ENCODE measurements around the gene CNST. TPM values are rescaled to one million over a fixed set of nuclear protein-coding genes. Genes with fewer than 3 reads are reported as not detected.
"Not testable (repeated sequence)": the region's sequence is repeated elsewhere in the genome, so short reads cannot be mapped to it uniquely, and the experiment has no call there.

The CNST gene
- total RNA-seq, 1 experiment from 2014 or later, result 10.2 TPM

GRCh38 chr1:246583056-246583440, 16.8 kb downstream of the CNST start:
- DNase-seq (ENCODE audit: low spot score), result peak; percentile 28

DNA sequence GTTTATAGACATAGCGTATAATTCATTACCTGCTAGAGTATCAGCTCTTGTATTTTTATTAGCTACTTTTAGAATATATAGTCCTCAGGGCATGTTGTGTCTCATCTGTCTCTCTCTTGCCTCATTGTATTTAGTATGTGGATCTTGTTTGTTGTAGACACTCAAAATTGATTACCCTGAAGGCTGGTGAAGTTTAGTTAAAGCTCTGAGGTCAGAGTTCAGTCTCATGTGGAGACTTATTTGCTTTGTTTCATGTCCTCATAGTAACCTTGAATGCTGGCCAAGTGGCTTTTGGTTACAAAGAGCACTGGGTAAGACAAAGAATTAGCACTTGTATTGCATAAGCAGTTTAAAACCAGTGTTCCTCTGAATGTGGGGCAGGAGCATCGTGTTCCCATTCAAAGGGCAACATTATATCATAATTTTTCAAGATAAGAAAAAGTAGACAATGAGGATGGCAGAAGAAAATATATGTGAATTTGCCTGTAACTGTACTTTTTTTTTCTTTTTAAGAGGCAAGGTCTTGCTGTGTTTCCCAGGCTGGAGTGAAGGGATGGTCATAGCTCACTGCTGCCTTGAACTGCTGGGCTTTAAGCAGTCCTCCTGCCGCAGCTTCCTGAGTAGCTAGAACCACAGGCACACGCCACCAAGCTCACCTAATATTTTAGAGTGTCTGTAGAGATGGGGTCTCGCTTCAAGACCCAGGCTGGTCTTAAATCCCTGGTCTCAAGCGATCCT, 17.4 kb downstream of the CNST start:
- peak; percentile 49 for DNase-seq (ENCODE audit: low spot score)

- no peak for DNase-seq (ENCODE audit: low spot score)
These were observed 20.8 kb downstream of the CNST start for GRCh38 chr1:246587032-246587431.

DNA sequence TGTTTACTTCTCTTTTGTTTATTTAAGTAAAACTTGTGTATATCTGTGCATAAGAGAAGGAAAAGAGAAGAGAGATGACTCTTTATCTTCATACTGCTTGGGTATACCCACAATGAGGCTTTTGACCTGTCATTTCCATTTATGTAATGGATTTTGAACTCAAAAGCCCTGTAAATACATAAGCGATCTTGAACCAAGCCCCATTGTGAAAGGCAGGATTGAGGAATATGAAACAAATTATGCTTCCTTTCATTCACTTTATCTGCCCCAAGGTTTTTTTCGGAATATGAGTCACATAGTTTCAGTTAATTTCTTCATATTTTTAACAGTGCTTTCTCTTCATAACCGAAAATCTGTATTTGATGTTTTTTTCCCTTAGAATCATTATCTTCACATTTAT, 21.4 kb downstream of the CNST start:
- no peak for DNase-seq (ENCODE audit: low spot score)

DNA sequence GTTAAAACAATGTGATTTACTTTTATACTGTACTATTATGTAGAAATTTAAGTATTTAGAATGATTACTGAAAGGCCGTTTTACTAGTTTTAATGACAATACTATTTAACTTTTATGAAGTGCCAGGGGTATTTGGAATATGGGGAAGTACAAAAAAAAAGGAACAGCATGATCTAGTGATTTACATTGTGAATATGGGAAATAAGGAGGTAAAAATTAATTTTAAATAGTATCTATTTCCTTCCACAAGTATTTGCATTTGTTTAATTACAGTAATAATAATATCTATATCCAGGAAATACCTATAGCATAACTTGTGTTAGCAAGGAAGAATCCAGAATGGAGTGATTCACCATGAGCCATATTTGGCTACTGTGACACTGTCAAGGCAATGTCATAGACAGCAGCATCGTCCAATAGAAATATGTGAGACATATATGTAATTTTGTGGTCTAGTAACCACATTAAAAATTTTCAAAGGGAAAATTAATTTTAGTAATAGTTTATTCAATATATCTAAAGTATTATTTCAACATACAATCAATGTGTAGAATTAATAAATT, 22.0 kb downstream of the CNST start:
- no peak for DNase-seq (ENCODE audit: low spot score)

GRCh38 chr1:246589919-246590318, 23.7 kb downstream of the CNST start:
- DNase-seq (ENCODE audit: low spot score), result not testable (repeated sequence)

- DNase-seq (ENCODE audit: low spot score), result no peak
These were observed 24.8 kb downstream of the CNST start for GRCh38 chr1:246591047-246591446.

GRCh38 chr1:246591504-246591903, 25.2 kb downstream of the CNST start:
- no peak for DNase-seq (ENCODE audit: low spot score)

GRCh38 chr1:246591958-246592357, 25.7 kb downstream of the CNST start:
- no peak for DNase-seq (ENCODE audit: low spot score)

- DNase-seq (ENCODE audit: low spot score), result no peak
These were observed 26.4 kb downstream of the CNST start for GRCh38 chr1:246592695-246593094.

DNA sequence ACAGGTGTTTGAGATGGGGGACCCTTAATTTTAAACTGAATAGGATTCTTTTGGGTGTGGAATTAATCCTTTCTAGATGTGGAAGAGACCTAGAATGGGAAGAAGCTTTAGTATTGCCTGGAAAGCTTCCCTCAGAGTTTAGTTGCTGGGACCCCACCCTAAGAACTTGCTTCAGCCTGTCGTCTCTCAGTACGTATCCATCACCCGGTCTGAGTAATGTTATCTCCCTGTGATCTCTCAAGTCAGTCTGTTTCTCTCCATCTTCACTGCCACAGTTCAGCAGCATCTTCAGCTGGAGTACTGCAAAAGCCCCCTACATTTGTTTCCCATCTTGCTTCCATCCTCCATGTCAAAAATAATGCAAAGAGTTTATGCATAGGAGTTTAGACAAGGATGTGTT, 28.9 kb downstream of the CNST start:
- DNase-seq (ENCODE audit: low spot score), result no peak

DNA sequence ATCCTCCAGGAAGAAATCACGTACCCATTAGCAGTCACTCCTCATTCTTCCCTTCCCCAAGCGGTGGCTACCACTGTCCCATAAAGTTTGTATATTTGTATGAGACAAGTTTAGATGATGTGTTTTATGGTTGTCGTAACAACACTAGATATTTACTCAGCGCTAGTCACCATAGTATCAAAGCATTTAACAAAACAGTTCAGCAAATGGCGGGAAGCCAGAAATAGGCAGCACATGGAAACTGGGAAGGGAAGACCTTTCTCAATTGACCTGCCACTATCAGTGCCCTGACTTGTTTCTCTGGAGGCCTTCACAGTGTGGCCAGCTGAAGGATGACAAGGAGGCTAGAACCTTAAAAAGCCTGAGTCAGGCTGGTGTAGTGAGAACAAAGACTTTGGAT, 31.1 kb downstream of the CNST start:
- DNase-seq (ENCODE audit: low spot score), result peak; percentile 48

DNA sequence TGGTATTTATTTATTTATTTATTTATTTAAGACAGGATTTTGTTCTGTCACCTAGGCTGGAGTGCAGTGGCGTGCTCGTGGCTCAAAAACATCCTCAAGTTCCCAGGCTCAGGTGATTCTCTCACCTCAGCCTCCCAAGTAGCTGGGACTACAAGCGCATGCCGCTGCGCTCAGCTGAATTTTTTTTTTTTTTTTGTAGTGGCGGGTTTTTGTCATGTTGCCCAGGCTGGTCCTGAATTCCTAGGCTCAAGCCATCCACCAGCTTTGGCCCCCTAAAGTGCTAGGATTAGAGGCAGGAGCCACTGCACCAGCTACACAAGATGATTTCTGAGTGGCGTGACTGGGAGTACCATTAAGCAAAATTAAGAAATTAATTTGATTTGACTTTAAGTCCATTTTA, 31.7 kb downstream of the CNST start:
- DNase-seq (ENCODE audit: low spot score), result no peak

DNA sequence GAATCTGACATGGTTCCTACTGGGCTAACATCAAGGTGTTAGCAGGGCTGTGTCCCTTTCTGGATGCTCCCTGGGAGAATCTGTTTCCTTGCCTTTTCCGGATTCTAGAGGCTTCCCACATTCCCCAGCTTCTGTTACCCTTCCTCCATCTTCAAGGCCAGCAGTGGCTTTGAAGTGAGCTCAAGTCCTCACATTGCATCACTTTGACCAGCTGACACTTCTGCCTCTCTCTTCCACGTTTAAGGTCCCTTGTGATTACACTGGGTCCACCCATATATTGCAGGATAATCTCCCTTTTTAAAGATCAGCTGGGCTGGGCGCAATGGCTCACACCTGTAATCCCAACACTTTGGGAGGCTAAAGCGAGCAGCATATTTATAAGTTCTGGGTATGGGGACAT, 33.1 kb downstream of the CNST start:
- no peak for DNase-seq (ENCODE audit: low spot score)

- DNase-seq (ENCODE audit: low spot score), result no peak
These were observed 34.3 kb downstream of the CNST start for GRCh38 chr1:246600579-246600978.

DNA sequence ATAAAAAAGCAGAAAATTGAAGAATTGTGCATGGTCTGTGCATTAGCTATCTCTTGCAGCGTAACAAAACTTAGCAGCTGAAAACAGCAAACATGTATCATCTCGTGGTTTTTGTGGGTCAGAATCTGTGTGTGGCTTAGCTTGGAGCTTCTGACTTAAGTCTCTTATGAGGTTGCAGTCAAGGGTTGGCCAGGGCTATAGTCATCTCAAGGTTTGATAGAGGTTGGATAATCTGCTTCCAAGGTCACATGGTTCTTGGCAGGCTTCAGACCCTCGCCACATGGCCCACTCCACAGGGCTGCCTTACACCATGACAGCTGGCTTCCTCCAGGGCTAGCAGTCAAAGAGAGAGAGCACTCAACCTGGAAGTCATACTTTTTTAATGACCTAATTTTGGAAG, 35.9 kb downstream of the CNST start:
- DNase-seq (ENCODE audit: low spot score), result no peak

DNA sequence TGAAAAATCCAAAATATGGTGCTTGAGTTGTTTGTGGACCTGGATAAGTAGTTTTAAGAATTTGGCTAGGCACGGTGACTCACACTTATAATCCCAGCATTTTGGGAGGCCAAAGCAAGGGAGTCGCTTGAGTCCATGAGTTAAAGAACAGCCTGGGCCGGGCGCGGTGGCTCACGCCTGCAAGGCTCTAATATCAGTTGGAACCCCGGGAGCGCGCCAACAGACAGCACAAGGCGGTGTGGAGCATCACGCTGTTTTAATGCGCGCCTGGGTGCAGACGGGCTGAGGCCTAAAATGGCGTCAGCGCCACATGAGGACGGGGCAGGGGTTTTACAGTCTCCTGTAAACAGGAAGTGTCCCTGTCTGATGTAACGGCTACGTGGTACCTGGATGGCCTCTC, 39.0 kb downstream of the CNST start:
- not testable (repeated sequence) for DNase-seq (ENCODE audit: low spot score)

DNA sequence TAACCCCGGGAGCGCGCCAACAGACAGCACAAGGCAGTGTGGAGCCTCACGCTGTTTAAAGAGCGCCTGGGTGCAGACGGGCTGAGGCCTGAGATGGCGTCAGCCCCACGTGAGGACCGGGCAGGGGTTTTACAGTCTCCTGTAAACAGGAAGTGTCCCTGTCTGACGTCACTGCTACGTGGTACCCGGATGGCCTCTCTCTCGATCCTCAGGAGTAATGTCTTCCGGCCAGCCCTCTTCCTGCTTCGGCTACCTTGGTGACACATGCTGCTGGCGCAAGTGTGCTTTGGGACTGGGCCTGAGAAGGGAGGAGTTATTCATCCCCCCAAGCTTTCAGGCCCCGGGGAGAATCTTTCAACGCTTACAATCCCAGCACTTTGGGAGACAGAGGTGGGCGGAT, 41.2 kb downstream of the CNST start:
- no peak for DNase-seq (ENCODE audit: low spot score)

DNA sequence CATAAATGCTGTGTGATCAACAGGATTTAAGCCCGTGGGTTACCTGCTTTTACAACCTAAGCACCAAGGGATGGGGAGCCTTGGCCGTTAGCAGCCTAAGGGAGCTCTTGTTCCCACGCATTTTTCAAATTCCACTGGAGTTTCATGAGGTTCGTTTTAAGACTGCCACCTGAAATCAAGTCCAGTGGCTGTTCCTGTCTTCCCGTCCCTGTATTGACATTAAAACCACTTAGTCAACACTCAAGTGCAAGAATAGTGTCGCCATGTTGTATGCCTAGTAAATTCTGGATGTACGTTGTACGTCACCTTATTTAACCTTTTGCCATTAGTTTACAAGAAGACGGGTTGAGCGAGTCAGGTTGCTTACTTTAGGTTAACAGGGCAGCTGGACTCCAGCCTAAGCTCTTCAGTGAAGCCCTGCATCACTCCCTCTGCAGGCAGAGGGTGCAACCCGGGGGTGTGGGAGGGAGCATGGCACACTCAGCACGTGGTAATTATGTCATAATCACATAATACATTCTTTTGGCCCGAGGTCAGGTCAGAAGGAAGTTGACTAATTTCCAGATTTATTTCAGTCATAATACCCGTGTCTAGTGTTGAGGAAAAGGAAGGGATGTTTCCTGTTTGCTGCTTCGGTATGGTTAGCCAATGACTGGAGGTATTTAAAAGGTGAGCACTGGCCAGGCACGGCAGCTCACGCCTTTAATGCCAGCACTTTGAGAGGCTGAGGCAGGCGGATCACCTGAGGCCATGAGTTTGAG, 42.5 kb downstream of the CNST start:
- peak; percentile 82 for DNase-seq (ENCODE audit: low spot score)

GRCh38 chr1:246609632-246610031, 43.4 kb downstream of the CNST start:
- no peak for DNase-seq (ENCODE audit: low spot score)

- no peak for DNase-seq (ENCODE audit: low spot score)
These were observed 47.0 kb downstream of the CNST start for GRCh38 chr1:246613096-246613758.

- no peak for DNase-seq (ENCODE audit: low spot score)
These were observed 50.9 kb downstream of the CNST start for GRCh38 chr1:246617156-246617555.

DNA sequence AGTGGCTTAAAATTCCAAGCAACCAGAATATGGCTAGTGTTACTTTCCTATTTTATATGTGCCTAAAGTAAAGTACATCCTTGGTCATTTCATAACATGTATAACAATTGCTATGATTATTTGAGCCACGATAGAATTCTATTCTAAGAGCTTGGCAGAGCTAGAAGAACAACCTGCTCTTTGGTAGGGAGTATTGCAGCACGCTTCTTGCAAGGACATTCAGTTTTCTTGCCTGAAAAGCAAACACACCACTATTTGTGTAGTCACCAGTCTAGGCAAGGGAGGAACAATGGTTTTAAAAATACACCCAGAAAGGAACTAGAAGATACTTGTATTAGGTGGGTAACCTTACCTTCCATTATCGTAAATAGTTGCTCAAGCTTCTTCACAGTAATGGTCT, 51.5 kb downstream of the CNST start:
- DNase-seq (ENCODE audit: low spot score), result no peak

Measured in H4 (cell line).